PC-3 (cell line): ENCODE data around the gene DENND4B. TPM values are rescaled to one million over a fixed set of nuclear protein-coding genes. Genes with fewer than 3 reads are reported as not detected.

Experiments used
- ATAC-seq: fragments of 200-7000 bp; cut with Tn5 transposase; 2 replicates; pipeline ENCODE4 v1.9.1; 2020; ENCODE audit warnings: mild to moderate bottlenecking, moderate library complexity
- BruUV-seq: library from RNA; stranded (reverse); fragments of 400-500 nt; replicated peaks from 2 replicates; lab custom pipeline; 2021; lab: Mats Ljungman, UMichigan
- CTCF ChIA-PET: fragments of 300-600 bp; sonication (Branson Sonifier 250); formaldehyde crosslinking; loops from one replicate; lab custom pipeline; 2022; ENCODE audit warnings: antibody characterized with exemption; lab: Charles Lee
- POLR2A ChIA-PET: fragments of 300-600 bp; sonication (Branson Sonifier 250); formaldehyde crosslinking; loops from one replicate; lab custom pipeline; 2022; ENCODE audit warnings: antibody characterized with exemption; ENCODE audit not compliant: unreplicated experiment; lab: Charles Lee
- DNase-seq: peaks from one replicate; pipeline ENCODE4 v3.0.0-alpha.2; 2015
- H2AFZ ChIP-seq: fragments of 300-600 bp; sonication (generic); 2 replicates; pipeline ENCODE4 v1.6.0; 2016; ENCODE audit warnings: antibody characterized with exemption, low read length
- H3F3A ChIP-seq: fragments of 300-600 bp; sonication (generic); one replicate; pipeline ENCODE4 v1.6.0; 2017; ENCODE audit warnings: antibody characterized with exemption, low read length, control low read depth, mild to moderate bottlenecking; ENCODE audit not compliant: unreplicated experiment
- H3K27ac ChIP-seq: fragments of 300-600 bp; sonication (generic); 2 replicates; pipeline ENCODE4 v1.5.1; 2016; ENCODE audit warnings: mild to moderate bottlenecking, low read length
- H3K27me3 ChIP-seq: fragments of 300-600 bp; sonication (generic); 2 replicates; pipeline ENCODE4 v1.6.1; 2016; ENCODE audit warnings: low read length, mixed read lengths
- H3K36me3 ChIP-seq: fragments of 300-600 bp; sonication (generic); 2 replicates; pipeline ENCODE4 v1.6.1; 2016; ENCODE audit warnings: low read depth, mixed run types, low read length, mixed read lengths
- H3K4me1 ChIP-seq: fragments of 300-600 bp; sonication (generic); 2 replicates; pipeline ENCODE4 v1.5.1; 2016; ENCODE audit warnings: low read length; ENCODE audit not compliant: insufficient read depth
- H3K4me2 ChIP-seq: fragments of 300-600 bp; sonication (generic); 2 replicates; pipeline ENCODE4 v1.6.0; 2016; ENCODE audit warnings: low read length
- H3K4me3 ChIP-seq: fragments of 300-600 bp; sonication (generic); 2 replicates; pipeline ENCODE4 v1.5.1; 2016; ENCODE audit warnings: mild to moderate bottlenecking, low read length, mixed read lengths
- H3K79me2 ChIP-seq: fragments of 300-600 bp; sonication (generic); 2 replicates; pipeline ENCODE4 v1.6.1; 2017; ENCODE audit warnings: low read length, mixed read lengths
- H3K9ac ChIP-seq: fragments of 300-600 bp; sonication (generic); 2 replicates; pipeline ENCODE4 v1.6.0; 2016; ENCODE audit warnings: mild to moderate bottlenecking, low read length
- H3K9me2 ChIP-seq: fragments of 300-600 bp; sonication (generic); replicated peaks from 2 replicates; pipeline ENCODE4 v1.6.1; 2016; ENCODE audit warnings: mixed run types, low read length, mixed read lengths
- H3K9me3 ChIP-seq: fragments of 300-600 bp; sonication (generic); 2 replicates; pipeline ENCODE4 v1.6.1; 2016; ENCODE audit warnings: low read length, mixed read lengths
- H4K20me1 ChIP-seq: fragments of 300-600 bp; sonication (generic); 2 replicates; pipeline ENCODE4 v1.6.1; 2016; ENCODE audit warnings: low read length, mixed read lengths
- CTCF ChIP-seq: fragments of 300-600 bp; sonication (generic); conservative IDR thresholded peaks from 2 replicates; pipeline ENCODE4 v1.5.1; 2017; ENCODE audit warnings: antibody characterized with exemption, low read depth, mild to moderate bottlenecking, low read length
- EZH2 ChIP-seq: fragments of 300-600 bp; sonication (generic); IDR thresholded peaks from one replicate; pipeline ENCODE4 v1.6.1; 2017; ENCODE audit warnings: antibody characterized with exemption, mild to moderate bottlenecking, low read length; ENCODE audit not compliant: unreplicated experiment
- EZH2phosphoT487 ChIP-seq: fragments of 300-600 bp; sonication (generic); IDR thresholded peaks from 2 replicates; pipeline ENCODE4 v1.6.1; 2018; ENCODE audit warnings: mild to moderate bottlenecking, antibody characterized with exemption, low read length, borderline replicate concordance
- intact Hi-C: fragments of 100-400 bp; cut with micrococcal nuclease; formaldehyde crosslinking; loops from 2 replicates; pipeline ENCODE4 v1.9.0; 2023
- total RNA-seq: library from RNA; depleted of rRNA; stranded (reverse); fragments of >200 nt; gene quantifications from 2 replicates; pipeline ENCODE4 v1.2.3, GENCODE V29; 2014

DENND4B gene
- total RNA-seq, 1 experiment from 2014 or later, result 27.3 TPM

- Histone ChIP-seq H3F3A (peaks cover 4% of the 10 kb centered on the region), H3K9me2 (no peaks in the 10 kb centered on the region), H3K9me3 (no peaks in the 10 kb centered on the region), H4K20me1 (peaks cover 2% of the 10 kb centered on the region), H3K36me3 (peaks cover 2% of the 10 kb centered on the region), H3K4me1 (peaks cover 19% of the 10 kb centered on the region), H3K27ac (0 out of 2 replicates have a peak within 1 kb of the TSS, but pooled peaks have one; percentile 16), H3K4me2 (peak within 1 kb of the TSS; percentile 98), H3K27me3 (no peaks in the 10 kb centered on the region), H3K4me3 (peak within 1 kb of the TSS; percentile 74), H2AFZ (peak within 1 kb of the TSS; percentile 98), H3K79me2 (peaks cover 21% of the 10 kb centered on the region), H3K9ac (peak within 1 kb of the TSS; percentile 78)
- ChIA-PET CTCF (interaction anchor here (1.0 to 1.9 kb wide), 6 partner anchors 8 to 63 kb away, joined by 3 to 19 read pairs (median 6); partner anchors contain the start of genes CREB3L4, DENND4B, JTB and SLC39A1), POLR2A (interaction anchor here (0.6 kb wide), 1 partner anchor 63 kb away, joined by 3 read pairs; no protein-coding TSS in a partner anchor)
- BruUV-seq, result no TSS peak
- TF ChIP-seq EZH2 (no peak), CTCF (no peak), EZH2phosphoT487 (no peak)
- DNase-seq (peak; percentile 90), ATAC-seq (peak; percentile 83)
- intact Hi-C loops, result loop anchor here (1.0 to 2.0 kb wide), 7 partner anchors 9 to 309 kb away; partner anchors contain the start of genes CREB3L4, GATAD2B, JTB and SLC39A1
Measured at GRCh38 chr1:153985941-153986761, 39.6 kb upstream of the DENND4B start, which contains the start of gene RAB13. Gene RAB13, minus strand, starts transcription at chr1:153986339. Its CDS starts 103 bp downstream, at chr1:153986236.

GRCh38 chr1:153985341-153985912, 38.9 kb upstream of the DENND4B start:
- intact Hi-C loops, result no loop called here
- peak overlapping the region; percentile 71 for H2AFZ ChIP-seq
- peak overlapping the region; percentile 74 for H3K4me3 ChIP-seq
- no peaks in the 10 kb centered on the region for H3K36me3 ChIP-seq
- H3K9ac ChIP-seq, result peak overlapping the region; percentile 78
- H3K9me3 ChIP-seq, result no peaks in the 10 kb centered on the region
- ChIA-PET POLR2A (no interaction called here), CTCF (interaction anchor here (1.8 kb wide), 1 partner anchor 22 kb away, joined by 4 read pairs; the partner anchor contains the start of gene SLC39A1)
- no peaks in the 10 kb centered on the region for H3K27me3 ChIP-seq
- TF ChIP-seq CTCF (no peak), EZH2phosphoT487 (no peak), EZH2 (no peak)
- H3K79me2 ChIP-seq, result peaks cover 15% of the 10 kb centered on the region
- H3K4me1 ChIP-seq, result peaks cover 19% of the 10 kb centered on the region
- no peaks in the 10 kb centered on the region for H4K20me1 ChIP-seq
- ATAC-seq, result no peak
- no peak for DNase-seq
- BruUV-seq, result no TSS peak
- H3K9me2 ChIP-seq, result no peaks in the 10 kb centered on the region
- no peak overlapping the region for H3K27ac ChIP-seq
- H3F3A ChIP-seq, result peaks cover 4% of the 10 kb centered on the region
- peak overlapping the region; percentile 93 for H3K4me2 ChIP-seq
